ELF-1 (cell line): ENCODE results near the gene CYP4B1.
"Not testable (repeated sequence)": the region's sequence is repeated elsewhere in the genome, so short reads cannot be mapped to it uniquely, and the experiment has no call there.

Experiments
- DNase-seq: peaks from one replicate; pipeline ENCODE4 v3.0.0-alpha.2; 2016; ENCODE audit warnings: low read depth, low spot score

Gene CYP4B1

GRCh38 chr1:46798810-46799209 lies at the start of gene CYP4B1:
CYP4B1 (plus strand) TSS chr1:46799046; CDS start chr1:46799082, 36 bp downstream.
- DNase-seq: no peak

- DNase-seq: no peak
Observed at GRCh38 chr1:46749404-46749803, 49.4 kb upstream of the CYP4B1 start.

- no peak for DNase-seq
Observed at GRCh38 chr1:46749921-46750404, 48.9 kb upstream of the CYP4B1 start.

GRCh38 chr1:46753985-46754384 lies 44.9 kb upstream of the CYP4B1 start:
- no peak for DNase-seq

GRCh38 chr1:46754707-46755106 lies 44.1 kb upstream of the CYP4B1 start:
- DNase-seq: not testable (repeated sequence)

- no peak for DNase-seq
Observed at GRCh38 chr1:46755121-46755520, 43.7 kb upstream of the CYP4B1 start.

GRCh38 chr1:46757247-46757955 lies 41.4 kb upstream of the CYP4B1 start:
- peak; percentile 82 for DNase-seq

GRCh38 chr1:46757956-46758528 lies 40.8 kb upstream of the CYP4B1 start:
- DNase-seq: no peak

- no peak for DNase-seq
Observed at GRCh38 chr1:46760558-46761166, 38.2 kb upstream of the CYP4B1 start.

- no peak for DNase-seq
Observed at GRCh38 chr1:46761740-46762139, 37.1 kb upstream of the CYP4B1 start.

- DNase-seq: no peak
Observed at GRCh38 chr1:46764402-46764801, 34.4 kb upstream of the CYP4B1 start.

- peak; percentile 17 for DNase-seq
Observed at GRCh38 chr1:46767649-46768282, 31.1 kb upstream of the CYP4B1 start.

- no peak for DNase-seq
Observed at GRCh38 chr1:46768445-46768844, 30.4 kb upstream of the CYP4B1 start.

- no peak for DNase-seq
Observed at GRCh38 chr1:46769028-46769740, 29.7 kb upstream of the CYP4B1 start.

GRCh38 chr1:46770541-46770940 lies 28.3 kb upstream of the CYP4B1 start:
- DNase-seq: no peak

- no peak for DNase-seq
Observed at GRCh38 chr1:46772571-46772970, 26.3 kb upstream of the CYP4B1 start.

GRCh38 chr1:46774297-46774696 lies 24.5 kb upstream of the CYP4B1 start:
- no peak for DNase-seq

GRCh38 chr1:46778456-46778855 lies 20.4 kb upstream of the CYP4B1 start:
- DNase-seq: not testable (repeated sequence)

GRCh38 chr1:46784666-46785065 lies 14.2 kb upstream of the CYP4B1 start:
- DNase-seq: no peak

GRCh38 chr1:46788634-46789033 lies 10.2 kb upstream of the CYP4B1 start:
- DNase-seq: not testable (repeated sequence)

GRCh38 chr1:46790446-46791101 lies 8.3 kb upstream of the CYP4B1 start:
- DNase-seq: no peak
